DOHH2 (cell line): Measurements from ENCODE around the gene CSNK2A2.

Experiments used
- CTCF ChIP-seq: fragments of 200-600 bp; sonication (generic); IDR thresholded peaks from one replicate; pipeline ENCODE4 v1.5.1; 2014; ENCODE audit warnings: antibody characterized with exemption, mild to moderate bottlenecking, low read depth, low read length; ENCODE audit not compliant: poor library complexity, severe bottlenecking
- EZH2phosphoT487 ChIP-seq: fragments of 200-600 bp; sonication (generic); IDR thresholded peaks from 2 replicates; pipeline ENCODE4 v1.6.1; 2017; ENCODE audit warnings: borderline replicate concordance, mild to moderate bottlenecking, antibody characterized with exemption, low read length, moderate library complexity, mixed read lengths

- TF ChIP-seq CTCF (no peak), EZH2phosphoT487 (no peak)
Observed at GRCh38 chr16:58124601-58124915, 73.3 kb downstream of the CSNK2A2 start.
